Fibroblast of lung (primary cell): ENCODE data around the gene ECSCR. TPM values are rescaled to one million over a fixed set of nuclear protein-coding genes. Genes with fewer than 3 reads are reported as not detected.

Source experiments
- DNase-seq, 2 donors: peaks; one replicate each; pipeline versions ENCODE4 v3.0.0 to v3.0.0-alpha.2; 2010; ENCODE audit warnings: low read depth in 2 of 2
- H2AFZ ChIP-seq: 2 replicates; pipeline ENCODE4 v1.5.1; 2012; ENCODE audit warnings: low read length, control low read depth, inconsistent platforms
- H3K27ac ChIP-seq: 2 replicates; pipeline ENCODE4 v1.5.1; 2011; ENCODE audit warnings: low read length, control low read depth; ENCODE audit not compliant: insufficient read depth
- H3K27me3 ChIP-seq: 2 replicates; pipeline ENCODE4 v1.5.1; 2011; ENCODE audit warnings: mild to moderate bottlenecking, low read length; ENCODE audit not compliant: control insufficient read depth, insufficient read depth
- H3K36me3 ChIP-seq: 2 replicates; pipeline ENCODE4 v1.5.1; 2011; ENCODE audit warnings: low read length; ENCODE audit not compliant: control insufficient read depth, insufficient read depth
- H3K4me1 ChIP-seq: 2 replicates; pipeline ENCODE4 v1.5.1; 2011; ENCODE audit warnings: low read length; ENCODE audit not compliant: control insufficient read depth, insufficient read depth; ENCODE audit errors: extremely low read depth
- H3K4me2 ChIP-seq: 2 replicates; pipeline ENCODE4 v1.5.1; 2011; ENCODE audit warnings: low read length, control low read depth; ENCODE audit not compliant: insufficient read depth; ENCODE audit errors: extremely low read depth
- H3K4me3 ChIP-seq, 4 experiments: fragments of 200-600 bp in 1 of 4; sonication (generic) in 1 of 4; replicated peaks in 1 of 4; 2 replicates each; pipeline ENCODE4 v1.5.1; 2011 to 2016; ENCODE audit warnings: low read length in 4 of 4, low read depth in 3 of 4, mild to moderate bottlenecking in 3 of 4, control low read depth in 2 of 4, inconsistent platforms in 1 of 4, mixed read lengths in 1 of 4; ENCODE audit not compliant: insufficient read depth in 1 of 4; ENCODE audit errors: control extremely low read depth in 1 of 4
- H3K79me2 ChIP-seq: 2 replicates; pipeline ENCODE4 v1.5.1; 2012; ENCODE audit warnings: mild to moderate bottlenecking, low read length, inconsistent platforms; ENCODE audit not compliant: control insufficient read depth, insufficient read depth
- H3K9ac ChIP-seq: 2 replicates; pipeline ENCODE4 v1.5.1; 2011; ENCODE audit warnings: mild to moderate bottlenecking, low read length, control low read depth; ENCODE audit not compliant: insufficient read depth
- H3K9me3 ChIP-seq: 2 replicates; pipeline ENCODE4 v1.5.1; 2012; ENCODE audit warnings: low read depth, low read length; ENCODE audit not compliant: control insufficient read depth, insufficient read depth
- H4K20me1 ChIP-seq: 2 replicates; pipeline ENCODE4 v1.5.1; 2011; ENCODE audit warnings: low read length; ENCODE audit not compliant: control insufficient read depth, insufficient read depth; ENCODE audit errors: extremely low read depth
- EZH2 ChIP-seq: IDR thresholded peaks from 2 replicates; pipeline ENCODE4 v1.5.1; 2012; ENCODE audit warnings: low read length, control low read depth, mild to moderate bottlenecking; ENCODE audit errors: missing control alignments
- polyA plus RNA-seq, 2 donors: library from polyadenylated mRNA; depleted of rRNA in 1 of 2; stranded (reverse) in 1 of 2; unstranded in 1 of 2; fragments of >200 nt; gene quantifications; 2 replicates each; pipeline ENCODE4 v1.2.1, GENCODE V29; 2011 to 2012; ENCODE audit warnings: missing spikeins in 1 of 2
- total RNA-seq: library from RNA; depleted of rRNA; stranded (reverse); fragments of >200 nt; gene quantifications from 2 replicates; pipeline ENCODE4 v1.2.1, GENCODE V29; 2014
- TF ChIP-seq, protein P1 (sequence below), 2 donors: IDR thresholded peaks in 1 of 2; conservative IDR thresholded peaks in 1 of 2; 1 replicate in 1 of 2; 2 replicates in 1 of 2; pipeline ENCODE4 v1.5.1; 2011 to 2012; ENCODE audit warnings: low read length in 2 of 2, control low read depth in 1 of 2, inconsistent platforms in 1 of 2, low read depth in 1 of 2, mild to moderate bottlenecking in 1 of 2

Gene ECSCR
- total and polyA plus RNA-seq, 2 donors (not counting 1 experiment from before 2014, with no cell fraction given): 0.18 TPM; not detected in 1

DNA sequence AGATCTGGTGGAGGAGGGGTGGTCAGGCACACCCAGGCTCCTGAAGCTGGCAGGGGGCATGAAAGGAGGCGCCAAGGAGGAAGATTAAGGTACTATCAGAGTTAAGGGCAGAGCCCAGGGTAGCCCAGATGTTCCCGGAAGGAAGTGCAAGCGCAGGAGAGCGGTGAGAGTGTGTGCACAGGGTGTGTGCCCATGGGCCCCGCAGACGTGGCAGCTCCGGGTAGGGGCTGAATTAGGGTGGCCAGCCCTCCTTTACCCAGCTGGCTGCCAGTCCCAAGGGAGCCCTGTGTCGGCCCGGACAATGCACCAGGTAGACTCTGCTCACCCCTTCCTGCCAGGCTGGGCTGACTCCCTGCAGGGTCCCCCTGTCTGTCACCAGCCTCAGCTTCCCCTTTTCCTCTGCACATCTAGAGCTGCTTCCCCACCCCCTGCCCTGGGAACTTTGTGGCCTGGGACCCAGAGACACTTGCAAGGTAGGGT, 8.3 kb upstream of the ECSCR start, which contains the start of gene SMIM33:
Gene SMIM33 (plus strand): TSS at position 184 of the 480 bp plus-strand sequence. CDS start 118 bp downstream, at position 302.
- Histone ChIP-seq H3K27me3 (no peaks in the 10 kb centered on the region), H3K9ac (no peak within 1 kb of the TSS)

DNA sequence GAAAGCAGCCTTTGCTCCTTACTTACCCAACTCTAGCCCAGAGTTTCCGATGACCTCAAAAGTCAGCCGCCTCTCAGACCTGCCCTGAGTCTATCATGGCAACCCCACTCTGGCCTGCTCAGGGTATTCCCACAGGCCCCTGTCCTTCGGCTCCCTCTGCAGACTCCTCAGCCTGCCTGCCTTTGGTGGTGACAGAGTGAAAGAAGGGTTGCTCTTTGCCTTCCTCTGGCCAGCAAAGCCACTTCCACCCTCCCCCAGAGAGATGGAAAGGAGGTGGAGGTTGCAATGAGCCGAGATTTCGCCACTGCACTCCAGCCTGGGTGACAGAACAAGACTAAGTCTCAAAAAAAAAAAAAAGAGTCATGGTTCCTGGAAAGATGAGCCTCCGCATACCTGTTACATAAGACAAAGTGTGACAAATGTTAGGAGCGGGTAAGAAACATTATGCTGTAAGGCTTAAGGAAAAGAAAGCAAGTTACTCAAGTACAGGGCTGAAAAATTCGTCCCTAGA, 5.9 kb upstream of the ECSCR start:
- no peaks in the 10 kb centered on the region for H4K20me1 ChIP-seq
- no peaks in the 10 kb centered on the region for H3K79me2 ChIP-seq
- no peak overlapping the region for H3K9ac ChIP-seq
- no peak overlapping the region for H3K4me2 ChIP-seq
- no peaks in the 10 kb centered on the region for H3K4me1 ChIP-seq
- no peak overlapping the region for H3K27ac ChIP-seq
- no peaks in the 10 kb centered on the region for H3K36me3 ChIP-seq
- no peak for TF ChIP-seq EZH2
- TF ChIP-seq, protein P1, sequence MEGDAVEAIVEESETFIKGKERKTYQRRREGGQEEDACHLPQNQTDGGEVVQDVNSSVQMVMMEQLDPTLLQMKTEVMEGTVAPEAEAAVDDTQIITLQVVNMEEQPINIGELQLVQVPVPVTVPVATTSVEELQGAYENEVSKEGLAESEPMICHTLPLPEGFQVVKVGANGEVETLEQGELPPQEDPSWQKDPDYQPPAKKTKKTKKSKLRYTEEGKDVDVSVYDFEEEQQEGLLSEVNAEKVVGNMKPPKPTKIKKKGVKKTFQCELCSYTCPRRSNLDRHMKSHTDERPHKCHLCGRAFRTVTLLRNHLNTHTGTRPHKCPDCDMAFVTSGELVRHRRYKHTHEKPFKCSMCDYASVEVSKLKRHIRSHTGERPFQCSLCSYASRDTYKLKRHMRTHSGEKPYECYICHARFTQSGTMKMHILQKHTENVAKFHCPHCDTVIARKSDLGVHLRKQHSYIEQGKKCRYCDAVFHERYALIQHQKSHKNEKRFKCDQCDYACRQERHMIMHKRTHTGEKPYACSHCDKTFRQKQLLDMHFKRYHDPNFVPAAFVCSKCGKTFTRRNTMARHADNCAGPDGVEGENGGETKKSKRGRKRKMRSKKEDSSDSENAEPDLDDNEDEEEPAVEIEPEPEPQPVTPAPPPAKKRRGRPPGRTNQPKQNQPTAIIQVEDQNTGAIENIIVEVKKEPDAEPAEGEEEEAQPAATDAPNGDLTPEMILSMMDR (conservative IDR thresholded peaks at IDR 0.05 in 1 of 2, IDR thresholded peaks at IDR 0.05 in 1 of 2; ENCODE audit: low read depth in 1 of 2, low read length in 2 of 2): no peak
- H3K27me3 ChIP-seq: no peaks in the 10 kb centered on the region
- H3K4me3 ChIP-seq: no peak overlapping the region
- H2AFZ ChIP-seq: no peak overlapping the region
- DNase-seq: no peak
- no peaks in the 10 kb centered on the region for H3K9me3 ChIP-seq

More for the DNA sequence above, 8.3 kb upstream of the ECSCR start, which contains the start of gene SMIM33:
- H3K4me3 ChIP-seq: no peak within 1 kb of the TSS
- H3K36me3 ChIP-seq: peaks cover 5% of the 10 kb centered on the region
- H3K9me3 ChIP-seq: no peaks in the 10 kb centered on the region
- H4K20me1 ChIP-seq: no peaks in the 10 kb centered on the region
- H3K27ac ChIP-seq: no peak within 1 kb of the TSS
- no peak within 1 kb of the TSS for H2AFZ ChIP-seq
- H3K4me1 ChIP-seq: peaks cover 11% of the 10 kb centered on the region
- no peak within 1 kb of the TSS for H3K4me2 ChIP-seq
- H3K79me2 ChIP-seq: no peaks in the 10 kb centered on the region
- TF ChIP-seq EZH2: no peak
- TF ChIP-seq, protein P1 (conservative IDR thresholded peaks at IDR 0.05 in 1 of 2, IDR thresholded peaks at IDR 0.05 in 1 of 2; ENCODE audit: low read depth in 1 of 2, low read length in 2 of 2): no peak
- DNase-seq: no peak

GRCh38 chr5:139461698-139462097, 845 bp downstream of the ECSCR start:
- Histone ChIP-seq H3K4me3 (no peak overlapping the region), H3K4me2 (no peak overlapping the region), H4K20me1 (no peaks in the 10 kb centered on the region), H3K79me2 (no peaks in the 10 kb centered on the region), H2AFZ (no peak overlapping the region), H3K9me3 (no peaks in the 10 kb centered on the region), H3K4me1 (no peaks in the 10 kb centered on the region), H3K36me3 (no peaks in the 10 kb centered on the region), H3K27me3 (no peaks in the 10 kb centered on the region), H3K27ac (no peak overlapping the region), H3K9ac (no peak overlapping the region)
- TF ChIP-seq EZH2: no peak
- TF ChIP-seq, protein P1 (conservative IDR thresholded peaks at IDR 0.05 in 1 of 2, IDR thresholded peaks at IDR 0.05 in 1 of 2; ENCODE audit: low read depth in 1 of 2, low read length in 2 of 2): no peak
- peak; percentile 42 to 72 for DNase-seq
